Naive thymus-derived CD4-positive, alpha-beta T cell (primary cell): ENCODE results near the gene ACSL5. TPM values are rescaled to one million over a fixed set of nuclear protein-coding genes. Genes with fewer than 3 reads are reported as not detected.

Experiments
- ATAC-seq: fragments of 150-1000 bp; cut with Tn5 transposase; 2 replicates; pipeline ENCODE4 v1.10.0; 2021; ENCODE audit warnings: mild to moderate bottlenecking, moderate library complexity
- CTCF ChIA-PET: fragments of 350-600 bp; sonication (Branson Sonifier 250); formaldehyde crosslinking; loops from one replicate; lab custom pipeline; 2021; ENCODE audit warnings: antibody characterized with exemption; lab: Charles Lee
- POLR2A ChIA-PET: fragments of 350-600 bp; sonication (Branson Sonifier 250); formaldehyde crosslinking; loops from one replicate; lab custom pipeline; 2021; ENCODE audit warnings: antibody characterized with exemption, inconsistent platforms; lab: Charles Lee
- DNase-seq, 9 donors: peaks; one replicate each; pipeline versions ENCODE4 v3.0.0 to v3.0.0-alpha.2; 2020 to 2022; ENCODE audit warnings: mixed read lengths in 1 of 9
- H3K27ac ChIP-seq: one replicate; pipeline ENCODE4 v1.7.0; 2013; ENCODE audit warnings: mild to moderate bottlenecking, low read depth, low read length, moderate library complexity
- H3K27me3 ChIP-seq, 2 donors: one replicate each; pipeline ENCODE4 v1.7.0; 2013; ENCODE audit warnings: low read length in 2 of 2, mild to moderate bottlenecking in 2 of 2, moderate library complexity in 2 of 2; ENCODE audit not compliant: control insufficient read depth in 2 of 2, insufficient read depth in 2 of 2
- H3K36me3 ChIP-seq, 3 experiments: 1 replicate in 2 of 3; 2 replicates in 1 of 3; pipeline ENCODE4 v1.7.0; 2013; ENCODE audit warnings: low read length in 3 of 3, mild to moderate bottlenecking in 3 of 3, moderate library complexity in 1 of 3; ENCODE audit not compliant: insufficient read depth in 3 of 3, control insufficient read depth in 2 of 3
- H3K4me1 ChIP-seq, 2 donors: one replicate each; pipeline ENCODE4 v1.7.0; 2013; ENCODE audit warnings: low read length in 2 of 2, mild to moderate bottlenecking in 2 of 2, moderate library complexity in 1 of 2; ENCODE audit not compliant: control insufficient read depth in 2 of 2, insufficient read depth in 2 of 2
- H3K4me3 ChIP-seq: 2 replicates; pipeline ENCODE4 v1.7.0; 2013; ENCODE audit warnings: mild to moderate bottlenecking, low read length
- H3K9me3 ChIP-seq, 3 experiments: 1 replicate in 2 of 3; 2 replicates in 1 of 3; pipeline ENCODE4 v1.7.0; 2013; ENCODE audit warnings: low read length in 3 of 3; ENCODE audit not compliant: control insufficient read depth in 2 of 3
- H3K27ac Mint-ChIP-seq, 9 donors: one replicate each; pipeline ENCODE4 v1.8.0; 2020 to 2022; ENCODE audit warnings: mixed read lengths in 9 of 9, mild to moderate bottlenecking in 8 of 9, moderate library complexity in 5 of 9, inconsistent platforms in 2 of 9
- H3K27me3 Mint-ChIP-seq, 5 donors: one replicate each; pipeline ENCODE4 v1.8.0; 2021 to 2022; ENCODE audit warnings: mixed read lengths in 5 of 5, mild to moderate bottlenecking in 1 of 5
- H3K36me3 Mint-ChIP-seq, 5 donors: one replicate each; pipeline ENCODE4 v1.8.0; 2020 to 2022; ENCODE audit warnings: mixed read lengths in 5 of 5, mild to moderate bottlenecking in 3 of 5, inconsistent platforms in 1 of 5
- H3K4me1 Mint-ChIP-seq, 7 donors: one replicate each; pipeline ENCODE4 v1.8.0; 2020 to 2022; ENCODE audit warnings: mixed read lengths in 7 of 7, mild to moderate bottlenecking in 3 of 7, inconsistent platforms in 1 of 7
- H3K4me3 Mint-ChIP-seq, 10 donors: one replicate each; pipeline ENCODE4 v1.8.0; 2020 to 2022; ENCODE audit warnings: mild to moderate bottlenecking in 10 of 10, mixed read lengths in 10 of 10, moderate library complexity in 6 of 10, inconsistent platforms in 2 of 10
- H3K9me3 Mint-ChIP-seq, 11 donors: one replicate each; pipeline ENCODE4 v1.8.0; 2020 to 2022; ENCODE audit warnings: mixed read lengths in 11 of 11, mild to moderate bottlenecking in 4 of 11, inconsistent platforms in 1 of 11, moderate library complexity in 1 of 11
- intact Hi-C, 2 donors: fragments of 100-400 bp; cut with micrococcal nuclease; formaldehyde crosslinking; loops; one replicate each; pipeline ENCODE4 v1.15.1; 2023
- polyA plus RNA-seq, 2 donors: library from polyadenylated mRNA; unstranded; fragments of 300-500 nt; fragmentation: Illumina TruSeq; gene quantifications; one replicate each; pipeline ENCODE4 v1.2.3, GENCODE V29; 2021
- total RNA-seq, 6 experiments: library from RNA in 5 of 6; stranded (reverse) in 5 of 6; gene quantifications; 1 replicate in 5 of 6; 2 replicates in 1 of 6; pipeline ENCODE4 v1.2.3 and lab custom pipeline; 2021 to 2026

Gene ACSL5, protein sequence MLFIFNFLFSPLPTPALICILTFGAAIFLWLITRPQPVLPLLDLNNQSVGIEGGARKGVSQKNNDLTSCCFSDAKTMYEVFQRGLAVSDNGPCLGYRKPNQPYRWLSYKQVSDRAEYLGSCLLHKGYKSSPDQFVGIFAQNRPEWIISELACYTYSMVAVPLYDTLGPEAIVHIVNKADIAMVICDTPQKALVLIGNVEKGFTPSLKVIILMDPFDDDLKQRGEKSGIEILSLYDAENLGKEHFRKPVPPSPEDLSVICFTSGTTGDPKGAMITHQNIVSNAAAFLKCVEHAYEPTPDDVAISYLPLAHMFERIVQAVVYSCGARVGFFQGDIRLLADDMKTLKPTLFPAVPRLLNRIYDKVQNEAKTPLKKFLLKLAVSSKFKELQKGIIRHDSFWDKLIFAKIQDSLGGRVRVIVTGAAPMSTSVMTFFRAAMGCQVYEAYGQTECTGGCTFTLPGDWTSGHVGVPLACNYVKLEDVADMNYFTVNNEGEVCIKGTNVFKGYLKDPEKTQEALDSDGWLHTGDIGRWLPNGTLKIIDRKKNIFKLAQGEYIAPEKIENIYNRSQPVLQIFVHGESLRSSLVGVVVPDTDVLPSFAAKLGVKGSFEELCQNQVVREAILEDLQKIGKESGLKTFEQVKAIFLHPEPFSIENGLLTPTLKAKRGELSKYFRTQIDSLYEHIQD
- total RNA-seq (10 to 100 TPM; 30.3 to 72.5 (median 39.7) TPM), polyA plus RNA-seq (10 to 100 TPM; 35.4 to 48.6 TPM), total RNA-seq (lab: John Stamatoyannopoulos, UW) (47.0 reads per million, percentile 70 among the genes with 10 or more reads in this experiment)

- Mint-ChIP-seq H3K27me3 (no peaks in the 10 kb centered on the region), H3K4me1 (peaks cover 28 to 61% (median 44%) of the 10 kb centered on the region in 7 donors), H3K9me3 (peaks cover 0 to 3% (median 0%) of the 10 kb centered on the region in 11 donors), H3K36me3 (peaks cover 0 to 9% (median 0%) of the 10 kb centered on the region in 5 donors), H3K27ac (peak within 1 kb of the TSS; percentile 97 to 100 (median 99)), H3K4me3 (peak within 1 kb of the TSS; percentile 95 to 100 (median 100))
- DNase-seq (no peak), ATAC-seq (no peak)
- Histone ChIP-seq H3K27ac (peak within 1 kb of the TSS; percentile 95), H3K9me3 (no peaks in the 10 kb centered on the region), H3K36me3 (peaks cover 0 to 7% (median 0%) of the 10 kb centered on the region in 3 experiments), H3K4me1 (peaks cover 11 to 27% of the 10 kb centered on the region in 2 donors), H3K27me3 (no peaks in the 10 kb centered on the region), H3K4me3 (peak within 1 kb of the TSS; percentile 89)
- intact Hi-C loops = loop anchor here (2.0 to 10.0 kb wide), 3 partner anchors 1305 to 1877 kb away; partner anchors contain the start of genes CASP7 (in 1 of the 2), CCDC186 (in 1 of the 2), DUSP5 (in 1 of the 2) and TDRD1 (in 1 of the 2)
- POLR2A ChIA-PET = interaction anchor here (0.5 to 3.7 kb wide), 4 partner anchors 8 to 73 kb away, joined by 3 to 26 read pairs (median 13); partner anchors contain the start of genes VTI1A and ZDHHC6
- CTCF ChIA-PET = no interaction called here
Observed at GRCh38 chr10:112373912-112374338, at the start of gene ACSL5. ACSL5 (plus strand) TSS chr10:112374116; CDS start chr10:112394947, 20,831 bp downstream.

DNA sequence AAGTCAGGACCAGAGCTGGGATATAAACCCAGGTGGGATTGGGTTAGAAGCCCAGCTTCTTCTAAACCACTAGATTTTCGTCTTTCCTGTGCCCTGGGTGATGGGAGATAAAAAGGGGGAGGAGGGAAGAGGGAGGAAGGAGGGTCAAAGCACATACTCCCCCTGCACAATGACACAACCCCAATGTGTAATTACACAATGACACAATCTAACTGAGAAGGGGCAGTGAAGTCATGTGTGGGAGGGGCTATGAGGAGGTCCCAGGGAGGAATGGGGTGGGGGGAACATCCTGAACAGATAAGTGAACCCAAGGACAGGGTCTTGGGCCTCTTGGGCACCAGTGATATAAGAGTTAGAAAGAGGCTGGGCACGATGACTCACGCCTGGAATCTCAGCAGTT lies 46.2 kb upstream of the ACSL5 start:
- peaks cover 0 to 14% (median 10%) of the 10 kb centered on the region in 5 donors for H3K27me3 Mint-ChIP-seq
- no peak overlapping the region for H3K27ac Mint-ChIP-seq
- CTCF ChIA-PET = no interaction called here
- peaks cover 0 to 3% (median 0%) of the 10 kb centered on the region in 11 donors for H3K9me3 Mint-ChIP-seq
- Histone ChIP-seq H3K4me1 (no peaks in the 10 kb centered on the region), H3K27ac (no peak overlapping the region), H3K27me3 (no peaks in the 10 kb centered on the region), H3K36me3 (no peaks in the 10 kb centered on the region), H3K4me3 (no peak overlapping the region), H3K9me3 (no peaks in the 10 kb centered on the region)
- intact Hi-C loops = no loop called here
- H3K4me3 Mint-ChIP-seq = no peak overlapping the region
- POLR2A ChIA-PET = no interaction called here
- H3K4me1 Mint-ChIP-seq = peaks cover 0 to 2% (median 0%) of the 10 kb centered on the region in 7 donors
- H3K36me3 Mint-ChIP-seq = no peaks in the 10 kb centered on the region
- DNase-seq (no peak), ATAC-seq (no peak)

GRCh38 chr10:112330162-112330561 lies 43.8 kb upstream of the ACSL5 start:
- no peaks in the 10 kb centered on the region for H3K27me3 ChIP-seq
- H3K4me1 ChIP-seq = no peaks in the 10 kb centered on the region
- no peaks in the 10 kb centered on the region for H3K36me3 ChIP-seq
- ATAC-seq = no peak
- intact Hi-C loops = no loop called here
- no peak overlapping the region for H3K4me3 Mint-ChIP-seq
- no peaks in the 10 kb centered on the region for H3K9me3 ChIP-seq
- H3K36me3 Mint-ChIP-seq = no peaks in the 10 kb centered on the region
- ChIA-PET CTCF (no interaction called here), POLR2A (no interaction called here)
- H3K27ac Mint-ChIP-seq = no peak overlapping the region
- no peak for DNase-seq
- H3K9me3 Mint-ChIP-seq = peaks cover 0 to 3% (median 0%) of the 10 kb centered on the region in 11 donors
- H3K4me1 Mint-ChIP-seq = peaks cover 0 to 4% (median 0%) of the 10 kb centered on the region in 7 donors
- peaks cover 0 to 13% (median 6%) of the 10 kb centered on the region in 5 donors for H3K27me3 Mint-ChIP-seq
- H3K27ac ChIP-seq = no peak overlapping the region
- no peak overlapping the region for H3K4me3 ChIP-seq

DNA sequence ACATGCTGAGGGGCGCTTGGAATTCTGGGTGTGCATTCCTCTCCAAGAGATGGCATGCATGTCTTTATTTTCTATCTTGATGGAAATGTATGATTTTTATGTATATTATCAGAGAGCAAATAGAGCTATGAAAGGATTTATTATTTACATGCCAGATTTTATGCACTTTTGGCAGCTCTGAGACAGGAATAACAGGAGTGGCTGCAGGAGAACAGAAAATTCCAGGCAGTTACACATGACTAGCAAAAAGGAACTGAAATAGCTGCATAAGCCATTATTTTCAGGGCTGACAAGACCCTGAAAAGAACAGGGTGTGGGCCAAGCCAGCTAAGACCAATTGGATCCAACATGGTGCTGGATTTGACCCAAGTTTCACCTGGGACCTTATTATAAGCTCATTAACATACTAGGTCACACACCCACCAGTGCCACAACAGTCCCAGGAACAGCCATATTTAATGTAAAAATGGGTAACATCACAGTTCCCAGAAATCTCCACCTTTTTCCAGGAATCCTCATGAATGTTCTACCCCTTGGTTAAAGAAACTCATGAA lies 43.2 kb upstream of the ACSL5 start:
- H3K9me3 Mint-ChIP-seq = peaks cover 0 to 3% (median 0%) of the 10 kb centered on the region in 11 donors
- POLR2A ChIA-PET = no interaction called here

DNA sequence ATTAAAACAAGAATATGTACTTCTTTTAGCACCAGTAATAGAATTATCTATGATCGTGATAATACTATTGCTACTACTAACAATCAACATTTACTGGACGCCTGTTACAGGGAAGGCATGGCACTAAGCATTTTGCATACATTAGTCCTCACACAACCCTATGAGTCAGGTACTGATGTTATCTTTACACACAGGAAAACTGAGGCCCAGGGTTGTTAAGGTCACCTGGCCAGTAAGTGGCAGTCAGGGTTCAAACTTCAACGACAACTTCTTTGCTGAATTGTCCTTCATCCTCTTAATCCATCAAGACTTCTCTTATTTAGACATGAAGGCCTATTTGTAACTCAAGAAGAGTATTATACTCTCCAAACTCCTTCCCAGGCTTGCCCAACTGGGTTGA lies 41.9 kb upstream of the ACSL5 start:
- Mint-ChIP-seq H3K36me3 (no peaks in the 10 kb centered on the region), H3K27me3 (peaks cover 0 to 9% (median 5%) of the 10 kb centered on the region in 5 donors), H3K4me1 (peaks cover 2 to 9% (median 4%) of the 10 kb centered on the region in 7 donors), H3K9me3 (peaks cover 0 to 3% (median 0%) of the 10 kb centered on the region in 11 donors), H3K4me3 (no peak overlapping the region), H3K27ac (no peak overlapping the region)
- H3K9me3 ChIP-seq = no peaks in the 10 kb centered on the region
- no peaks in the 10 kb centered on the region for H3K36me3 ChIP-seq
- no peak for DNase-seq
- no peak overlapping the region for H3K27ac ChIP-seq
- ChIA-PET POLR2A (no interaction called here), CTCF (interaction anchor here (0.6 kb wide), 1 partner anchor 1305 kb away, joined by 4 read pairs; no protein-coding TSS in a partner anchor)
- no peak overlapping the region for H3K4me3 ChIP-seq
- H3K4me1 ChIP-seq = no peaks in the 10 kb centered on the region
- intact Hi-C loops = no loop called here
- no peak for ATAC-seq
- H3K27me3 ChIP-seq = no peaks in the 10 kb centered on the region

More for the DNA sequence above, 43.2 kb upstream of the ACSL5 start:
- peaks cover 0 to 10% (median 6%) of the 10 kb centered on the region in 5 donors for H3K27me3 Mint-ChIP-seq
- Histone ChIP-seq H3K9me3 (no peaks in the 10 kb centered on the region), H3K27ac (no peak overlapping the region), H3K4me1 (no peaks in the 10 kb centered on the region), H3K4me3 (no peak overlapping the region), H3K36me3 (no peaks in the 10 kb centered on the region), H3K27me3 (no peaks in the 10 kb centered on the region)
- no peak for ATAC-seq
- no peak overlapping the region for H3K4me3 Mint-ChIP-seq
- H3K27ac Mint-ChIP-seq = no peak overlapping the region
- peaks cover 0 to 6% (median under 1%) of the 10 kb centered on the region in 7 donors for H3K4me1 Mint-ChIP-seq
- no peak for DNase-seq
- CTCF ChIA-PET = no interaction called here
- no peaks in the 10 kb centered on the region for H3K36me3 Mint-ChIP-seq
- intact Hi-C loops = no loop called here

- Mint-ChIP-seq H3K9me3 (no peaks in the 10 kb centered on the region), H3K4me3 (no peak overlapping the region), H3K27ac (no peak overlapping the region), H3K4me1 (peaks cover 2 to 11% (median 4%) of the 10 kb centered on the region in 7 donors), H3K27me3 (peaks cover 0 to 11% (median 10%) of the 10 kb centered on the region in 5 donors), H3K36me3 (no peaks in the 10 kb centered on the region)
- DNase-seq (no peak), ATAC-seq (no peak)
- Histone ChIP-seq H3K36me3 (no peaks in the 10 kb centered on the region), H3K27ac (no peak overlapping the region), H3K9me3 (no peaks in the 10 kb centered on the region), H3K4me3 (no peak overlapping the region), H3K27me3 (no peaks in the 10 kb centered on the region), H3K4me1 (no peaks in the 10 kb centered on the region)
- intact Hi-C loops = no loop called here
- ChIA-PET POLR2A (no interaction called here), CTCF (no interaction called here)
Observed at GRCh38 chr10:112332509-112333228, 41.2 kb upstream of the ACSL5 start.
